ENCODE data around the gene GPC5.
"Not testable (repeated sequence)": the region's sequence is repeated elsewhere in the genome, so short reads cannot be mapped to it uniquely, and the experiment has no call there.

GPC5 gene

DNA sequence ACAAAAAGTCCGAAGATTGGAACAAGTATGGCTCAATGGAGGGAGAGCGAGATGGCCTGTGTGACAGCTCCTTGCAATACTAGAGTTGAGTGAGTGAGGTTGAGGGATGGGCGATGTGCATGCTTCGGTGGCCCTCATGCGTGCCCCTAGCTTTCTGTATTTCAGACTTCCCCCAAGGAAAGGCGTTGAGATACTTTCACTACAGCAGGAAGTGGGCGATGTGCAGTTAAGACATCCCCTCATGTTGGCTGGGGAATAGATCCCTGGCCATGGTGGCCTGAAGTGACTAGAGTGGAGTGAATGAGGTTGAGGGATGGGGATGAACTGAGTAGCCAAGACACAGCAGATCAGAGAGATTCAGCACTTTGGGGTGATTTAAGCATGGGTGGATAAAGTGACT, 1194.3 kb downstream of the GPC5 start:
- DNase-seq = no peak

- no peak for DNase-seq
These were observed 1204.1 kb downstream of the GPC5 start for GRCh38 chr13:92602560-92602959.

DNA sequence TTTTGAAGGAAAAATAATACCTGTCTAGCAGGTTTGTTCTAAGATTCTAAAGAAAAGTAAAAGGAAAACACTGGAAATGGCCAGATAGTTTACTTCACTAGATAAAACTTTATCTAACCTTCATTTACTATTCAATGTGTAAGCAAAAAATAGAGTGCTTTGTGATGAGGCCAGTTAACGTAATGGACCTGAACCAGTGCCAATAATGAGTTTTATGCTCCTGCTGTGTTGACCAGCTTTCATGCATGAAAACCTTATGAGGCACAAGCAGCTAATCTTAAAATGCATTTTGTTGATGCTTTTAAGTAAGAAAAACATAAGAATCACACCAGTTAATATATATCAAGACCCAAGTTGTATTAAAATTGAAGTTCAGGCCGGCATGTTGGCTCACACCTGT, 1211.0 kb downstream of the GPC5 start:
- DNase-seq = no peak

GRCh38 chr13:92612892-92613291, 1214.5 kb downstream of the GPC5 start:
- no peak for DNase-seq

- DNase-seq = no peak
These were observed 1215.5 kb downstream of the GPC5 start for GRCh38 chr13:92613921-92614320.

DNA sequence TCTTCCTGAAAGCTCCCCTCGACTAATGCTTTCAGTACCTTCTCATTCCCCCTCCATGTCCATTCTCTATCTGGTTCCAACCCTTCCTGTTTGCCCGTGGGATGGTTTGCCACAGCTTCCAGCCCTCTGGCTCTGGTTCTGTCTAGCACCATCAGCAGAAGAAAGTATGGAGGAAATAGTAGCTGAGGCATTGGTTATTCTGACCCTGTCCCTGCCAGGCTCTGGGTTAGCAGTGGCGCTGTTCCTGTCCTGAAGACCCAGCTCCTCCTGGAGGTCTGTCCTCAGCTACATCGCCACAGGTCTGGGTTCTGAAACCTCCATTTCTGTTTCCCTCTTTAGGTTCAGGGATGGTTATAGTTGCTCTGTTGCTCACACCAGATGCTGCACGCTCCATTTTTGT, 1223.6 kb downstream of the GPC5 start:
- DNase-seq = no peak

GRCh38 chr13:92622905-92623304, 1224.5 kb downstream of the GPC5 start:
- no peak for DNase-seq

DNA sequence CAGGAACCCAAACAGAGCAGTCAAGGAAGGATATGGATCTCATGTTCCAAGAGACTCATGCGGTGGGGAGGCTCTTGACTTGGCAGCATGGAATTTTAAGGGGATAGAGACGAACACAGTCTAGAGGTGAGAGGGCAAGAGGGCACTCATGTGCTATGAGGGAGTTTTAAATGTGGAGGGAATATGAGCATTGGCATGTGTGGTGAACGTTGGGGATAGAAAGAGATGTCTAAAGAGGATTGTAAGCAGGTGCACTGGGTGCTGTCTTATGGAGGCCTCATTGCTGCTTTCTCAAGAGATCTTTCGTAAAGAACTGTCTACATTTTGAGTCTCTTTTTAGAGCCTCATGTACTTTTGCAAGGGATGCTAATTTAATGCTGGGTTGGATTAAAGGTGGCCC, 1227.9 kb downstream of the GPC5 start:
- DNase-seq = no peak

- no peak for DNase-seq
These were observed 1242.5 kb downstream of the GPC5 start for GRCh38 chr13:92640936-92641335.

DNA sequence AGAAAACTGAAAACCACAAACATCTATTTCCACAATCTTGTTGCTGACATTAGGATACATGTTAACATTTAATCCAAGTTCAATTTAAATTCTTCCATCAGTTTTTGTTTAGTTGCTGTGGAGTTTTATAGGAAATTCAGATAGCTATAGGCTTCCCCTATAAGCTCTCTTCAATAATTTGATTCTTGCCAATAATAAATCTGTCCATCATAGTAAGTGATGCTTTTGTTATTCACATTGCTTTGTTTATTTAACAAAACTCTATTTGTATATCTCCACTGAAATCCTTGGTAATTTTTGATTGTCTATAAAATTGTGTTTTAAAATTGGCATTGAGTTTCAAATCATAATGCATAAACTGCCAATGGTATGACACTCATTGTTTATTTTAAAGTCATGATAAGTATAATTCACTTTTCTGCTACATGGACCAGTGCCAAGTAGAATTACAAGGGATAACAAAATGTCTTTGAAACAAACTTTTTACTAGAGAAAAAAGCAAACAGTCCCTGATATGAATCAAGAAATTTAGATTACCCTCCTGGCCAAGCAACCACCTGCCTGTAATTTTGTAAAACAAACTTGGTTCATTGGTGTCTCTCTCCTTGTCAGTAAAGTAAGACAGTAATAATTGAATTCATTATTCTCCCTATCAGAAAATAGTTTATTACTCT, 1250.9 kb downstream of the GPC5 start:
- no peak for DNase-seq

- DNase-seq = no peak
These were observed 1257.7 kb downstream of the GPC5 start for GRCh38 chr13:92656103-92656502.

GRCh38 chr13:92656648-92657047, 1258.2 kb downstream of the GPC5 start:
- DNase-seq = no peak

DNA sequence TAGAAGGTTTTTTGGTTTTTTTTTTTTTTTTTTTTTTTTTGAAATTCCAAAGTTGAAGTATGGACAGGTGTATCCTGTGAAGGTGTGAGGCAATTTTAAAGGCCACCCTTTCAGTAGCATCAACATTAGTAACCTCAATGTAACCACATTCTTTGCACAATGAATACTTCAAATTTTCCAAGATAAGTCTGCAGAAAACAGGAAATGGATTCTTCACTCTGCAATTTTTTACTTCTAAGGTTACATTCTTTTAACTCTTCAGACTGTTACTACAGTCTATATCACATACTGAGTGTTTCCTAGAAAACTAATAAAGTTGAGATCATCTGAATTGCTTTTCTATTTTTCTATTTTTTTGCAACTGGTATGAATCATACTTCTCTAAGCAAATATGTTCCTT, 1259.1 kb downstream of the GPC5 start:
- no peak for DNase-seq

DNA sequence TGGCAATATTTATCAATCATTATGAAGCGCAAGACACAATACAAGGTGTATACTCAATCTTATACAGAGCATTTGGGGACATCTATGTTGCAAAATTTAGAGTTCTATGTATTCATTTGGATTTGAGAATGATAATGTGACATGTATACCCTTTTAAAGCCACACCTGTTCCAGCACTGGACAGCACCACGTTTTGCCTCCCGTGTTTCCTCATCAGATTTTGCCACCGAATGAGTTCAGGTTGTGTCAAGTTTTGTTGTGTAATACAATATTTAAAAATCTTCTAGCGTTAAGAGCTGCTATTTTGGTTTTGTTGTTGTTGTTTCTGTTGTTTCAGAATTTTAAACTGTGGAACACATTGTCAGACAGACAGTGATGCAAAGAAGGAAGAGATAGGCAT, 1259.9 kb downstream of the GPC5 start:
- DNase-seq = no peak

DNA sequence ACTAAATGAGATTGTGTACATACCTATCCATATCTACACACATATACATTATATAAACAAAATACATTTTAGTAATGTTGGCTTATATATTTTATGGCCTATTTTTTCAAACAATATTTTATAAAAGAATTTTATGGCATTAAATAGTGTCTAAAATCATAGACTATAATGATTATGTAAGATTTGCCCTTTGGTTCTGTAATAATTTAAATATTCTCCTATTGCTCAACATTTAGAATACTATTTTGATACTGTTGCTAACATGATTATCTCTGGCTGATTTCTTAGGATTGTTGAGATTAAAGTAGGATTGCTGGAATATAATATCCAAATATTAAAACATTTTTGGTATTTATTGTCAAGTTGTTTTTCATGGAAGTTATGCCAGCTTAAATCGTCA, 1263.0 kb downstream of the GPC5 start:
- no peak for DNase-seq

- DNase-seq = no peak
These were observed 1269.7 kb downstream of the GPC5 start for GRCh38 chr13:92668157-92668556.

DNA sequence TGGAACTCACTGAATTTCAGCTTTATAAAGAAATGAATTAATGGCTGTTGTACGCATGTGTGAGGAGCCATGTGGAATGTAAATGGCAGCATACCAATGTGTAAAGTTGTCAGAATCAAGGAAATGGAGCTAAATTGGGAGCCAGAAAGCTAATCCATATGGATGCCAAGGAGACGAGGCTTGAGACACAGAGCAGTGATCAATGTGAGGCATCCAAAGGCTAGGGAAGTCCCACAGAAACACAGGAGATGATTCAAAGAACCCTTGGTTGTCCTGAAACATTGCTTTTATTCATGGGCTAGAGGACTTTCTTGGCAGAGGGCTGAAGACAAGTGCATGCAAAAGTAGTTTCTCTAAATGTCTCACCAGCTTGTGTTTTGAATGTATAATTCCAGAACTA, 1271.7 kb downstream of the GPC5 start:
- DNase-seq = no peak

- DNase-seq = no peak
These were observed 1273.4 kb downstream of the GPC5 start for GRCh38 chr13:92671821-92672220.

GRCh38 chr13:92676246-92676645, 1277.8 kb downstream of the GPC5 start:
- DNase-seq = no peak

DNA sequence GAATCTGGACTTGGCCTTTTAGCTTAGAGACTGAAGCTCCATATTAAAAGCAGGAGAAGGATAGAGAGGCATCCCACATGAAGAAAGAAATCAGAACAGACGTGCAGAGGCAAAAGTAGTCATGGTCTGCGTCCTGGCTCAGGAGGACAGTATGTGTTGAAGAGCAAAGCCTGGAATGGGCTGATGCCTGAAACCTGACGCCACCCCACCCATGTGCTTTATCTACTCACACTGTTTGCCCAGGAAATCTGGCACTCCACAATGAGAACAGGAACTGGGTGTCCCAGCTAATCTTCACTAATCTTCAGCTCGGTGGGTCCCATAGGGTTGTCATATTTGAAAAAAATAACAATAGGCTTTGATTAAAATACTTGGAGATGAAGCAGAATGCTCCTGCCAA, 1279.2 kb downstream of the GPC5 start:
- DNase-seq = no peak

GRCh38 chr13:92679602-92680001, 1281.2 kb downstream of the GPC5 start:
- no peak for DNase-seq

DNA sequence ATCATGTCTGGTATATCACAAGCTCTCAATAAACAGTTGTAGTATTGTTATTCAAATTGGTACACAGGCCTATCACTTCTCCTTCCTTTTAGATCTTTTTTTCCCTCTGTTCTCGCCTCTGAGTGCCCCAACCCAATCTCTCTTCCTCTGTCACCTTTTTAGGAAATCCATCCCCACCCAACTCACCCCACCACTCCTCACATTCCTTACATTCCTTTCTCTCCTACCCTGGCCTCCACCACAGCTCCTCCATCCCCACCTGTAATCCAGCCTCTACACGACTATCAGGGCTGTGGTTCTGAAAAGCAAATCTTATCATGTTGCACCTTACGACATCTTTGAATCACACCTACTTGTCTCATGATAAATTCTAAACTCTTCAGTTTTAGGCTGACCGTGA, 1282.8 kb downstream of the GPC5 start:
- DNase-seq = no peak

GRCh38 chr13:92682832-92683517, 1284.6 kb downstream of the GPC5 start:
- DNase-seq = no peak

DNA sequence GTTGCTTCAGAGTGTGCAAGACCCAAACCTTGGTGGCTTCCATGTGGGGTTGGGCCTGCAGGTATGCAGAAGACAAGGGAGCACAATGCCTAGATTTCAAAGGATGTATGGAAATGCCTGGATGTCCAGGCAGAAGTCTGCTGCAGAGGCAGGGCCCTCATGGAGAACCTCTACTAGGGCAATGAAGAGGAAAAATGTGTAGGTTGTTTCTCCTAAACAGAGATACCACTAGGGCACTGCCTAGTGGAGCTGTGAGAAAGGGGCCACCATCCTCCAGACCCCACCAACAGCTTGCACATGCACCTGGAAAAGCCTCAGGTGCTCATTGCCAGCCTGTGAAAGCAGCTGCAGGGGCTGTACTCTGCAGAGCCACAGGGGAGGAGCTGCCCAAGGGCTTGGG, 1295.6 kb downstream of the GPC5 start:
- no peak for DNase-seq

DNA sequence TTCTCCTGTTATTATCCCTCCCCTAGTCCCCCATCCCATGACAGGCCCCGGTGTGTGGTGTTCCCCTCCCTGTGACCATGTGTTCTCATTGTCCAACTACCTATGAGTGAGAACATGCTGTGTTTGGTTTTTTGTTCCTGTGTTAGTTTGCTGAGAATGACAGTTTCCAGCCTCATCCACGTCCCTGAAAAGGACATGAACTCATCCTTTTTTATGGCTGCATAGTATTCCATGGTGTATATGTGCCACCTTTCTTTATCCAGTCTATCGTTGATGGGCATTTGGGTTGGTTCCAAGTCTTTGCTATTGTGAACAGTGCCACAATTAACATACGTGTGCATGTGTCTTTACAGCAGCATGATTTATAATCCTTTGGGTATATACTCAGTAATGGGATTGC, 1297.4 kb downstream of the GPC5 start:
- DNase-seq = not testable (repeated sequence)
